ENCODE results near the gene QRICH1. TPM values are rescaled to one million over a fixed set of nuclear protein-coding genes. Genes with fewer than 3 reads are reported as not detected.

QRICH1 gene
- total and polyA plus RNA-seq, 2 donors (not counting 3 experiments of a cell fraction or from before 2014, with no cell fraction given): 89.7 to 116 TPM

DNA sequence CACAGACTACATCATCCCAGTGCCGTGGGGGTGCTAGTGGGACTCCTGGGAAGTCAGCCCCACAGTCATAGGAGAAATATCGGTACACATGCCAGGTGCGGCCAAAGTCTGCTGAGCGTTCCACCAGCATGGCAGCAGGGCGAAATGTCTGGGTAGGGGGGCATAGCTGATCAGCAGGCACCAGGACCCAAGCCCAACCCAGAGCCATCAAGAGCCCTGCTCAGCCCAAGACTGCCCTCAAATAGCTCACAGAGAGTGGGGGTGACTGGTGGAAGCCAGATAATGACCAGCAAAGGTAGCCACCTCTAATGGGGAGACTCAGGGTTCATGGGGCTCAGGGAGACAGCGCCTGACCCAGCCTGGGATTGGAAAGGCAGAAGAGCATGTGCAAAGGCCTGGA, 37.7 kb upstream of the QRICH1 start:
- H2AFZ ChIP-seq (ENCODE audit: low read depth, low read length): no peak overlapping the region
- dilution Hi-C loops (cut with MboI; ENCODE audit: extremely low pct_ligation_motif_present, low sequenced_read_pairs) (no loop called here), intact Hi-C loops (cut with micrococcal nuclease) (no loop called here)
- TF ChIP-seq, protein P1, sequence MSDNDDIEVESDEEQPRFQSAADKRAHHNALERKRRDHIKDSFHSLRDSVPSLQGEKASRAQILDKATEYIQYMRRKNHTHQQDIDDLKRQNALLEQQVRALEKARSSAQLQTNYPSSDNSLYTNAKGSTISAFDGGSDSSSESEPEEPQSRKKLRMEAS (IDR thresholded peaks at IDR 0.05; ENCODE audit: insufficient read depth, insufficient read length): no peak
- TF ChIP-seq, protein P2, sequence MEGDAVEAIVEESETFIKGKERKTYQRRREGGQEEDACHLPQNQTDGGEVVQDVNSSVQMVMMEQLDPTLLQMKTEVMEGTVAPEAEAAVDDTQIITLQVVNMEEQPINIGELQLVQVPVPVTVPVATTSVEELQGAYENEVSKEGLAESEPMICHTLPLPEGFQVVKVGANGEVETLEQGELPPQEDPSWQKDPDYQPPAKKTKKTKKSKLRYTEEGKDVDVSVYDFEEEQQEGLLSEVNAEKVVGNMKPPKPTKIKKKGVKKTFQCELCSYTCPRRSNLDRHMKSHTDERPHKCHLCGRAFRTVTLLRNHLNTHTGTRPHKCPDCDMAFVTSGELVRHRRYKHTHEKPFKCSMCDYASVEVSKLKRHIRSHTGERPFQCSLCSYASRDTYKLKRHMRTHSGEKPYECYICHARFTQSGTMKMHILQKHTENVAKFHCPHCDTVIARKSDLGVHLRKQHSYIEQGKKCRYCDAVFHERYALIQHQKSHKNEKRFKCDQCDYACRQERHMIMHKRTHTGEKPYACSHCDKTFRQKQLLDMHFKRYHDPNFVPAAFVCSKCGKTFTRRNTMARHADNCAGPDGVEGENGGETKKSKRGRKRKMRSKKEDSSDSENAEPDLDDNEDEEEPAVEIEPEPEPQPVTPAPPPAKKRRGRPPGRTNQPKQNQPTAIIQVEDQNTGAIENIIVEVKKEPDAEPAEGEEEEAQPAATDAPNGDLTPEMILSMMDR (IDR thresholded peaks at IDR 0.05; ENCODE audit: extremely low read depth in 1 of 2, insufficient read depth in 1 of 2, low read depth in 1 of 2, low read length in 2 of 2): no peak
- TF ChIP-seq EZH2 (IDR thresholded peaks at IDR 0.05; ENCODE audit: borderline replicate concordance, low read depth, low read length, severe bottlenecking) (no peak), FOS (IDR thresholded peaks at IDR 0.05; ENCODE audit: borderline replicate concordance, insufficient read depth, low read length) (no peak), GATA2 (IDR thresholded peaks at IDR 0.05; ENCODE audit: insufficient read depth, insufficient read length, low read depth, low read length) (no peak), MYC (IDR thresholded peaks at IDR 0.05; ENCODE audit: low read depth, low read length) (no peak), JUN (IDR thresholded peaks at IDR 0.05; ENCODE audit: borderline replicate concordance, insufficient read depth, insufficient read length, low read depth) (no peak), POLR2AphosphoS5 (IDR thresholded peaks at IDR 0.05; ENCODE audit: insufficient read depth, low read depth, low read length) (no peak), POLR2A (IDR thresholded peaks at IDR 0.05; ENCODE audit: low read depth, low read length) (no peak)
- H3K79me2 ChIP-seq (ENCODE audit: control insufficient read depth, insufficient read depth, low read length): peaks cover 25% of the 10 kb centered on the region
- peak overlapping the region in 2 of 3 experiments; percentile 83 to 89 for H3K4me3 ChIP-seq (replicated peaks in 1 of 3; ENCODE audit: insufficient read depth in 1 of 3, low read depth in 1 of 3, low read length in 3 of 3)
- H3K36me3 ChIP-seq (ENCODE audit: control insufficient read depth in 2 of 2, extremely low read depth in 1 of 2, insufficient read depth in 2 of 2, low read length in 2 of 2): peaks cover 0 to 36% of the 10 kb centered on the region in 2 experiments
- H3K9me1 ChIP-seq (replicated peaks; ENCODE audit: control insufficient read depth, extremely low read depth, insufficient read depth, low read length): no peaks in the 10 kb centered on the region
- H3K27ac ChIP-seq (ENCODE audit: insufficient read depth, low read depth, low read length): no peak overlapping the region
- H3K4me1 ChIP-seq (ENCODE audit: control insufficient read depth, extremely low read depth, insufficient read depth, low read length): peaks cover 14% of the 10 kb centered on the region
- no TSS peak for BruUV-seq (replicated peaks)
- DNase-seq (ENCODE audit: low read depth, low spot score): no peak
- H4K20me1 ChIP-seq (replicated peaks; ENCODE audit: control insufficient read depth, extremely low read depth, insufficient read depth, low read length): no peaks in the 10 kb centered on the region
- no peaks in the 10 kb centered on the region for H3K9me3 ChIP-seq (replicated peaks; ENCODE audit: control insufficient read depth, insufficient read depth, low read length)
- ChIA-PET CTCF (interaction anchor here (2.7 to 3.2 kb wide), 2 partner anchors 37 to 39 kb away, joined by 16 to 18 read pairs; partner anchors contain the start of genes KLHDC8B and QRICH1), POLR2A (no interaction called here)
- no peak for FAIRE-seq
- no peak overlapping the region for H3K9ac ChIP-seq (replicated peaks; ENCODE audit: extremely low read depth, insufficient read depth, low read length)
- peak overlapping the region; percentile 72 for H3K4me2 ChIP-seq (ENCODE audit: insufficient read depth, low read length)
- no peaks in the 10 kb centered on the region for H3K27me3 ChIP-seq (ENCODE audit: control insufficient read depth in 2 of 2, insufficient read depth in 2 of 2, low read length in 2 of 2)
